ENCODE data around the gene LIN7C.

GRCh38 chr11:27505781-27506180, 788 bp downstream of the LIN7C start:
- TF ChIP-seq POLR2A (IDR thresholded peaks at IDR 0.05; ENCODE audit: low read length), result no peak
- no peak for TF ChIP-seq HDAC2 (IDR thresholded peaks at IDR 0.05)
- TF ChIP-seq E2F6 (IDR thresholded peaks at IDR 0.05; ENCODE audit: borderline replicate concordance, low read depth), result no peak
- no peak for TF ChIP-seq MAX (IDR thresholded peaks at IDR 0.05)
- no peak for TF ChIP-seq REST (IDR thresholded peaks at IDR 0.05)
- no peak for TF ChIP-seq RAD21 (conservative IDR thresholded peaks at IDR 0.05 in 1 of 2, IDR thresholded peaks at IDR 0.05 in 1 of 2)
- no peak for TF ChIP-seq JUNB (IDR thresholded peaks at IDR 0.05)
